ENCODE data around the gene SLC24A3.

The SLC24A3 gene

DNA sequence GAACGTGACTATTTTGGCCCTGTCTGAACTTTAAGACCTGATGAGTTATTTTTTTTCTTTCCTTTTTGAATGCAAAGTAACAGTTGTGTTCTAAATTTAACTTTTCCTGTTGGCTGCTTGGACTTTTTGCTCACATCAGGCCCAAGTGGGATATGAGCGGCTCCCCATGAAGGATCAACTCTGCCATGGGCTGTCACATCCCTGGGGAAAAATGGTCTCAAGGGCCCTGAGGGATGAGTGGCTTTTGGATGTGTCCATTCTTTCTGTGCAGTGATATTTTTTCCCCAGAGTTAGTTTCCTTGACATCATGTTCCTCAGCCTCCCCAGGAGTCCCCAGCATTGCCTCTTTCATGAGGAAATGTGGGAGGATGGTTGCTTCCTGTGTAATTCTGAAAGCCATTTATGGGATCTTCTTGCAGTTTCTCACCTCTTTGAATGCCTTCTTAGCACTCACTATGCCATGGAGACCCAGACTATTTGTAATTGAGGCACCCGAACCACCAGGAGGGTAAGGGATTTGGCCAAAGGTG is 92.5 kb downstream of the SLC24A3 start:
- TF ChIP-seq PPARA (CRISPR knock-in tag; IDR thresholded peaks at IDR 0.05; ENCODE audit: borderline replicate concordance) (no peak), ISL1 (CRISPR knock-in tag; IDR thresholded peaks at IDR 0.05) (no peak), BACH2 (CRISPR knock-in tag; IDR thresholded peaks at IDR 0.05; ENCODE audit: borderline replicate concordance) (no peak), TCF4 (CRISPR knock-in tag; IDR thresholded peaks at IDR 0.05; ENCODE audit: borderline replicate concordance) (no peak), ZNF70 (CRISPR knock-in tag; IDR thresholded peaks at IDR 0.05) (no peak), ZFP30 (CRISPR knock-in tag; IDR thresholded peaks at IDR 0.05) (no peak), ZNF8 (CRISPR knock-in tag; IDR thresholded peaks at IDR 0.05) (no peak), RARB (CRISPR knock-in tag; IDR thresholded peaks at IDR 0.05) (no peak), TOX (CRISPR knock-in tag; IDR thresholded peaks at IDR 0.05; ENCODE audit: borderline replicate concordance) (no peak)
- TF ChIP-seq, protein P1, sequence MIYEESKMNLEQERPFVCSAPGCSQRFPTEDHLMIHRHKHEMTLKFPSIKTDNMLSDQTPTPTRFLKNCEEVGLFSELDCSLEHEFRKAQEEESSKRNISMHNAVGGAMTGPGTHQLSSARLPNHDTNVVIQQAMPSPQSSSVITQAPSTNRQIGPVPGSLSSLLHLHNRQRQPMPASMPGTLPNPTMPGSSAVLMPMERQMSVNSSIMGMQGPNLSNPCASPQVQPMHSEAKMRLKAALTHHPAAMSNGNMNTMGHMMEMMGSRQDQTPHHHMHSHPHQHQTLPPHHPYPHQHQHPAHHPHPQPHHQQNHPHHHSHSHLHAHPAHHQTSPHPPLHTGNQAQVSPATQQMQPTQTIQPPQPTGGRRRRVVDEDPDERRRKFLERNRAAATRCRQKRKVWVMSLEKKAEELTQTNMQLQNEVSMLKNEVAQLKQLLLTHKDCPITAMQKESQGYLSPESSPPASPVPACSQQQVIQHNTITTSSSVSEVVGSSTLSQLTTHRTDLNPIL (CRISPR knock-in tag; IDR thresholded peaks at IDR 0.05; ENCODE audit: low read depth) = no peak
- TF ChIP-seq, protein P2, sequence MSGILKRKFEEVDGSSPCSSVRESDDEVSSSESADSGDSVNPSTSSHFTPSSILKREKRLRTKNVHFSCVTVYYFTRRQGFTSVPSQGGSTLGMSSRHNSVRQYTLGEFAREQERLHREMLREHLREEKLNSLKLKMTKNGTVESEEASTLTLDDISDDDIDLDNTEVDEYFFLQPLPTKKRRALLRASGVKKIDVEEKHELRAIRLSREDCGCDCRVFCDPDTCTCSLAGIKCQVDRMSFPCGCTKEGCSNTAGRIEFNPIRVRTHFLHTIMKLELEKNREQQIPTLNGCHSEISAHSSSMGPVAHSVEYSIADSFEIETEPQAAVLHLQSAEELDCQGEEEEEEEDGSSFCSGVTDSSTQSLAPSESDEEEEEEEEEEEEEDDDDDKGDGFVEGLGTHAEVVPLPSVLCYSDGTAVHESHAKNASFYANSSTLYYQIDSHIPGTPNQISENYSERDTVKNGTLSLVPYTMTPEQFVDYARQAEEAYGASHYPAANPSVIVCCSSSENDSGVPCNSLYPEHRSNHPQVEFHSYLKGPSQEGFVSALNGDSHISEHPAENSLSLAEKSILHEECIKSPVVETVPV (CRISPR knock-in tag; IDR thresholded peaks at IDR 0.05) = no peak
- TF ChIP-seq, protein P3, sequence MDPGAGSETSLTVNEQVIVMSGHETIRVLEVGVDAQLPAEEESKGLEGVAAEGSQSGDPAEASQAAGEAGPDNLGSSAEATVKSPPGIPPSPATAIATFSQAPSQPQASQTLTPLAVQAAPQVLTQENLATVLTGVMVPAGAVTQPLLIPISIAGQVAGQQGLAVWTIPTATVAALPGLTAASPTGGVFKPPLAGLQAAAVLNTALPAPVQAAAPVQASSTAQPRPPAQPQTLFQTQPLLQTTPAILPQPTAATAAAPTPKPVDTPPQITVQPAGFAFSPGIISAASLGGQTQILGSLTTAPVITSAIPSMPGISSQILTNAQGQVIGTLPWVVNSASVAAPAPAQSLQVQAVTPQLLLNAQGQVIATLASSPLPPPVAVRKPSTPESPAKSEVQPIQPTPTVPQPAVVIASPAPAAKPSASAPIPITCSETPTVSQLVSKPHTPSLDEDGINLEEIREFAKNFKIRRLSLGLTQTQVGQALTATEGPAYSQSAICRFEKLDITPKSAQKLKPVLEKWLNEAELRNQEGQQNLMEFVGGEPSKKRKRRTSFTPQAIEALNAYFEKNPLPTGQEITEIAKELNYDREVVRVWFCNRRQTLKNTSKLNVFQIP (CRISPR knock-in tag; IDR thresholded peaks at IDR 0.05; ENCODE audit: borderline replicate concordance, low read depth) = no peak
- no peak for ATAC-seq

DNA sequence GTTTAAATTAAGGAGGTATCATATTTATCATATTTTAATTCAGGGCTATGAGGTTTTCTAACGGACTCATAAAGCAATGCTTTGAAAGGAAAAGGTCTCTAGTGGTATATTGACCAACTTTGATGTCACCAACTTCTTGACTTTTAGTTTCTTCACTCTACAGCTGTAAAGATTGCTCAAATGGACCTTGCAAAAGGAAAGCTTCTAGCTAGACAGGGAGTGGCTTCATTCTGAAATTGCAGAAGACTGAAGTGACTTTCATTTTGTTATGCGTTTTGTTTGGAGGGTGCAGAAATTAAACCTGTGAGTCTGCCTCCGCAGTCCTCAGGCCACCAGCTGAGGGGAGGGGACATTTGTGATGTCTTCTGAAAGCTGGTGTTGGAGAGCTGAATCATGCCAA is 95.7 kb downstream of the SLC24A3 start:
- ATAC-seq = no peak

DNA sequence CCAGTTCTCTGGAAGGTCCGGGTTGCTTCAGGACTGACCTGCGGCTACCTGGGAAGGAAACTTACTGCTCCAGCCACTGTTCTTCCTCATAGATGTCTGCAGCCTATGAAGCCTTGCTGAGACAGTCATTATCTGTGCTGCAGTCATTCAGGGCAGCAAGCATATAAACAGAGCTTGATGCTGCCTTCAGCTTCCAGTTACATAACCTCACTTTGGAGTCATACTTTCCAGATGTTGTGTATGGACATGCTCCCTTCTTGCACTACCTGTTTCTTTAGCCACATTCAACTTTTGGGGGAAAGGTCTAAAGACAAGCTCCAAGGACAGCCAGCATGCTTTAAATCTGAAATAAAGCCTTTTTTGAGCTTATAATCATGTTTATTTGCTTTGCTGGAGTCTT is 98.1 kb downstream of the SLC24A3 start:
- ATAC-seq = no peak
- no peak for TF ChIP-seq RARB (CRISPR knock-in tag; IDR thresholded peaks at IDR 0.05)
- TF ChIP-seq CSDC2 (CRISPR knock-in tag; IDR thresholded peaks at IDR 0.05) = no peak
- TF ChIP-seq SNAI2 (CRISPR knock-in tag; IDR thresholded peaks at IDR 0.05) = no peak
- TF ChIP-seq ESRRG (CRISPR knock-in tag; IDR thresholded peaks at IDR 0.05) = no peak
- no peak for TF ChIP-seq BACH2 (CRISPR knock-in tag; IDR thresholded peaks at IDR 0.05; ENCODE audit: borderline replicate concordance)
- no peak for TF ChIP-seq ZFP30 (CRISPR knock-in tag; IDR thresholded peaks at IDR 0.05)
- TF ChIP-seq PPARA (CRISPR knock-in tag; IDR thresholded peaks at IDR 0.05; ENCODE audit: borderline replicate concordance) = no peak
- no peak for TF ChIP-seq GLIS3 (CRISPR knock-in tag; IDR thresholded peaks at IDR 0.05)

More for the DNA sequence above, 95.7 kb downstream of the SLC24A3 start:
- no peak for TF ChIP-seq ZC3H10 (CRISPR knock-in tag; IDR thresholded peaks at IDR 0.05)
- TF ChIP-seq, protein P4, sequence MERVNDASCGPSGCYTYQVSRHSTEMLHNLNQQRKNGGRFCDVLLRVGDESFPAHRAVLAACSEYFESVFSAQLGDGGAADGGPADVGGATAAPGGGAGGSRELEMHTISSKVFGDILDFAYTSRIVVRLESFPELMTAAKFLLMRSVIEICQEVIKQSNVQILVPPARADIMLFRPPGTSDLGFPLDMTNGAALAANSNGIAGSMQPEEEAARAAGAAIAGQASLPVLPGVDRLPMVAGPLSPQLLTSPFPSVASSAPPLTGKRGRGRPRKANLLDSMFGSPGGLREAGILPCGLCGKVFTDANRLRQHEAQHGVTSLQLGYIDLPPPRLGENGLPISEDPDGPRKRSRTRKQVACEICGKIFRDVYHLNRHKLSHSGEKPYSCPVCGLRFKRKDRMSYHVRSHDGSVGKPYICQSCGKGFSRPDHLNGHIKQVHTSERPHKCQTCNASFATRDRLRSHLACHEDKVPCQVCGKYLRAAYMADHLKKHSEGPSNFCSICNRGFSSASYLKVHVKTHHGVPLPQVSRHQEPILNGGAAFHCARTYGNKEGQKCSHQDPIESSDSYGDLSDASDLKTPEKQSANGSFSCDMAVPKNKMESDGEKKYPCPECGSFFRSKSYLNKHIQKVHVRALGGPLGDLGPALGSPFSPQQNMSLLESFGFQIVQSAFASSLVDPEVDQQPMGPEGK (CRISPR knock-in tag; IDR thresholded peaks at IDR 0.05; ENCODE audit: borderline replicate concordance) = no peak
- TF ChIP-seq, protein P1 (CRISPR knock-in tag; IDR thresholded peaks at IDR 0.05; ENCODE audit: low read depth) = no peak
- TF ChIP-seq OSR1 (CRISPR knock-in tag; IDR thresholded peaks at IDR 0.05) = no peak
- TF ChIP-seq GLIS3 (CRISPR knock-in tag; IDR thresholded peaks at IDR 0.05) = no peak
- TF ChIP-seq PPARA (CRISPR knock-in tag; IDR thresholded peaks at IDR 0.05; ENCODE audit: borderline replicate concordance) = no peak
- TF ChIP-seq, protein P3 (CRISPR knock-in tag; IDR thresholded peaks at IDR 0.05; ENCODE audit: borderline replicate concordance, low read depth) = no peak
- TF ChIP-seq ZFP30 (CRISPR knock-in tag; IDR thresholded peaks at IDR 0.05) = no peak
- TF ChIP-seq TCF4 (CRISPR knock-in tag; IDR thresholded peaks at IDR 0.05; ENCODE audit: borderline replicate concordance) = no peak
